ENCODE measurements around the gene ZNF618. TPM values are rescaled to one million over a fixed set of nuclear protein-coding genes. Genes with fewer than 3 reads are reported as not detected.

ZNF618 gene
- total and polyA plus RNA-seq, 9 donors, result 8.2 to 28.9 (median 18.3) TPM

- Histone ChIP-seq H3K4me3 (no peak overlapping the region), H3K9me3 (no peaks in the 10 kb centered on the region), H3K36me3 (no peaks in the 10 kb centered on the region), H3K27ac (no peak overlapping the region), H3K27me3 (no peaks in the 10 kb centered on the region), H3K4me1 (ENCODE audit: insufficient read depth) (peaks cover 3% of the 10 kb centered on the region)
- no peak for TF ChIP-seq CTCF (IDR thresholded peaks at IDR 0.05)
- no peak for TF ChIP-seq EP300 (IDR thresholded peaks at IDR 0.05)
- no peak for TF ChIP-seq POLR2A (IDR thresholded peaks at IDR 0.05)
- WGBS, 3 donors, result 83 to 91% (median 86%) methylated on average over 4 of the region's 4 CpGs
- intact Hi-C loops (cut with DNase I), result loop anchor here in 2 of 4 donors (5.0 to 10.0 kb wide), 2 partner anchors 227 to 290 kb away; no protein-coding TSS in a partner anchor
- DNase-seq, result peak in 1 of 5 donors; percentile 4
These were observed 158.6 kb downstream of the ZNF618 start for GRCh38 chr9:114034661-114035062.

GRCh38 chr9:114035221-114035844 is 159.2 kb downstream of the ZNF618 start:
- Histone ChIP-seq H3K4me1 (ENCODE audit: insufficient read depth) (peaks cover 3% of the 10 kb centered on the region), H3K27me3 (no peaks in the 10 kb centered on the region), H3K36me3 (no peaks in the 10 kb centered on the region), H3K4me3 (no peak overlapping the region), H3K9me3 (no peaks in the 10 kb centered on the region), H3K27ac (no peak overlapping the region)
- TF ChIP-seq EP300 (IDR thresholded peaks at IDR 0.05) (no peak), CTCF (IDR thresholded peaks at IDR 0.05) (no peak), POLR2A (IDR thresholded peaks at IDR 0.05) (no peak)
- peak in 2 of 5 donors; percentile 10 to 16 for DNase-seq
- intact Hi-C loops (cut with DNase I), result loop anchor here in 1 of 4 donors (10.0 kb wide), 1 partner anchor 291 kb away; no protein-coding TSS in a partner anchor
- WGBS, 3 donors, result 67 to 72% (median 70%) methylated on average over 16 to 17 of the region's 17 CpGs

GRCh38 chr9:114035845-114036801 is 160.0 kb downstream of the ZNF618 start:
- H3K27me3 ChIP-seq, result no peaks in the 10 kb centered on the region
- DNase-seq, result no peak
- WGBS, 3 donors, result 95 to 97% (median 96%) methylated on average over 18 of the region's 18 CpGs

More at GRCh38 chr9:114035845-114036801, 160.0 kb downstream of the ZNF618 start:
- no peaks in the 10 kb centered on the region for H3K9me3 ChIP-seq
- TF ChIP-seq POLR2A (IDR thresholded peaks at IDR 0.05) (no peak), CTCF (IDR thresholded peaks at IDR 0.05) (no peak), EP300 (IDR thresholded peaks at IDR 0.05) (no peak)
- intact Hi-C loops (cut with DNase I), result loop anchor here in 1 of 4 donors (10.0 kb wide), 1 partner anchor 291 kb away; no protein-coding TSS in a partner anchor
- H3K4me3 ChIP-seq, result no peak overlapping the region
- H3K36me3 ChIP-seq, result no peaks in the 10 kb centered on the region
- peaks cover 3% of the 10 kb centered on the region for H3K4me1 ChIP-seq (ENCODE audit: insufficient read depth)
- H3K27ac ChIP-seq, result no peak overlapping the region

All from ovary (tissue), 9 donors.